Mucosa of descending colon (tissue), 3 donors: Measurements from ENCODE around the gene GRK3. TPM values are rescaled to one million over a fixed set of nuclear protein-coding genes. Genes with fewer than 3 reads are reported as not detected.
"Not testable (repeated sequence)": the region's sequence is repeated elsewhere in the genome, so short reads cannot be mapped to it uniquely, and the experiment has no call there.

Experiments used
- ATAC-seq: fragments of 200-7000 bp; cut with Tn5 transposase; one replicate; pipeline ENCODE4 v1.9.1; 2020; ENCODE audit warnings: mild to moderate bottlenecking, moderate library complexity
- DNase-seq, 3 donors: peaks; one replicate each; pipeline ENCODE4 v3.0.0-alpha.2; 2020
- H3K36me3 ChIP-seq: fragments of 200-600 bp; one replicate; pipeline ENCODE4 v1.8.0; 2021; ENCODE audit warnings: low read depth, mild to moderate bottlenecking
- H3K4me1 ChIP-seq: fragments of 200-600 bp; one replicate; pipeline ENCODE4 v1.8.0; 2021; ENCODE audit warnings: low read depth, mild to moderate bottlenecking
- H3K4me3 ChIP-seq: fragments of 200-600 bp; one replicate; pipeline ENCODE4 v1.8.0; 2021; ENCODE audit warnings: mild to moderate bottlenecking
- H3K9me3 ChIP-seq: fragments of 200-600 bp; one replicate; pipeline ENCODE4 v1.8.0; 2021; ENCODE audit warnings: mild to moderate bottlenecking
- intact Hi-C, 2 donors: fragments of 100-400 bp; cut with DNase I in 1 of 2; cut with micrococcal nuclease in 1 of 2; formaldehyde crosslinking; loops; one replicate each; pipeline versions ENCODE4 v1.11.0 to v1.11.1; 2022; cut with DNase I, micrococcal nuclease
- total RNA-seq, 3 donors: library from RNA; stranded (reverse); fragmentation: NEBNext Ultra II Directional in 2 of 3; extraction: Animal tissue kit (Norgen Biotek cat#: 25700) in 2 of 3; gene quantifications; one replicate each; pipeline versions ENCODE4 v1.2.1 to v1.2.4, GENCODE V29; 2021 to 2023
- TF ChIP-seq, protein P1 (sequence below): fragments of 200-600 bp; IDR thresholded peaks from one replicate; pipeline ENCODE4 v1.8.0; 2022; ENCODE audit warnings: antibody characterized with exemption, mild to moderate bottlenecking
- donor health status: DM: no; HTN: no; CAD: no; lungs with moderate emphysema.
- donor health status: DM: no; HTN: no; CAD: no.
- donor health status: DM: no; HTN: yes; CAD: no.

Gene GRK3
- total RNA-seq, 3 donors from 2014 or later: 2.1 to 16.1 (median 3.2) TPM

DNA sequence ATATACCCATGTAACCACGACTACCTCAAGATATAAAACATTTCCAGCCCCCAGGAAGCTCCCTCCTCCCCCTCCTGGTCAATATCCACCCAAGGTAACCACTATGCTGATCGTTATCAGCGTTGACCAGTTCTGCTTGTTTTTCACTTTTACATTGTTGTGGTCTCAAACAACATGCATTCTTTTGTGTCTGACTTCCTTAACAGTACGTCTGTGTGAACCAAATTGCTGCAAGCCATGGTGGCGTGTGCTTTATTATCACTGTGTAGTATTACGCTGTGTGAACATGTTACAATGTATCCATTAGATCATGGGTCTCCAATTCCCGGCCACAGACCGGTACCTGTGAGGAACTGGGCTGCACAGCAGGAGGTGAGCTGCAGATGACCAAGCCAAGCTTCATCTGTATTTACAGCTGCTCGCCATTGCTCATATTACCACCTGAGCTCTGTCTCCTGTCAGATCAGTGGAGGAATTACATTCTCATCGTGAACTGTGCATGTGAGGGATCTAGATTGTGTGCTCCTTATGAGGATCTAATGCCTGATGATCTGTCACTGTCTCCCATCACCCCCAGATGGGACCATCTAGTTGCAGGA lies 15.5 kb upstream of the GRK3 start:
- Histone ChIP-seq H3K4me3 (no peak overlapping the region), H3K36me3 (no peaks in the 10 kb centered on the region), H3K9me3 (no peaks in the 10 kb centered on the region), H3K4me1 (no peaks in the 10 kb centered on the region)
- intact Hi-C loops: no loop called here
- TF ChIP-seq, protein P1, sequence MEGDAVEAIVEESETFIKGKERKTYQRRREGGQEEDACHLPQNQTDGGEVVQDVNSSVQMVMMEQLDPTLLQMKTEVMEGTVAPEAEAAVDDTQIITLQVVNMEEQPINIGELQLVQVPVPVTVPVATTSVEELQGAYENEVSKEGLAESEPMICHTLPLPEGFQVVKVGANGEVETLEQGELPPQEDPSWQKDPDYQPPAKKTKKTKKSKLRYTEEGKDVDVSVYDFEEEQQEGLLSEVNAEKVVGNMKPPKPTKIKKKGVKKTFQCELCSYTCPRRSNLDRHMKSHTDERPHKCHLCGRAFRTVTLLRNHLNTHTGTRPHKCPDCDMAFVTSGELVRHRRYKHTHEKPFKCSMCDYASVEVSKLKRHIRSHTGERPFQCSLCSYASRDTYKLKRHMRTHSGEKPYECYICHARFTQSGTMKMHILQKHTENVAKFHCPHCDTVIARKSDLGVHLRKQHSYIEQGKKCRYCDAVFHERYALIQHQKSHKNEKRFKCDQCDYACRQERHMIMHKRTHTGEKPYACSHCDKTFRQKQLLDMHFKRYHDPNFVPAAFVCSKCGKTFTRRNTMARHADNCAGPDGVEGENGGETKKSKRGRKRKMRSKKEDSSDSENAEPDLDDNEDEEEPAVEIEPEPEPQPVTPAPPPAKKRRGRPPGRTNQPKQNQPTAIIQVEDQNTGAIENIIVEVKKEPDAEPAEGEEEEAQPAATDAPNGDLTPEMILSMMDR: no peak
- DNase-seq (no peak), ATAC-seq (no peak)

DNA sequence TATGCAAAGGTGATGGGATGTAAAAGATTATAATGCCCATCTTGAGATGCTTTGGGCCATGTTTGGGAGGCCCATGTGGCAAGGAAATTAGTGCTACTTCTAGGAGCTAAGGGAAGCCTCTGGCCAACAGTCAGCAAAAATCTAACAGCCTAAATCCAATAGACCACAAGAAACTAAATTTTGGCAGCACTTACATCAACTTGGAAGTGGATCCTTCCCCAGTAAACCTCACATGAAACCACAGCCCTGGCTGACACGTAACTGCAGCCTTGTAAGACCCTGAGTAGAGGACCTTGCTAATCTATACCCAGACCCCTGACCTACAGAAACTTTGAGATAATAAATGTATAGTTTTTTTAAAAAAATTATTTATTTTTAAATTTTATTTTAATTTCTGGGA lies 13.1 kb upstream of the GRK3 start:
- Histone ChIP-seq H3K4me1 (no peaks in the 10 kb centered on the region), H3K9me3 (no peaks in the 10 kb centered on the region), H3K4me3 (no peak overlapping the region), H3K36me3 (no peaks in the 10 kb centered on the region)
- DNase-seq (no peak), ATAC-seq (no peak)
- TF ChIP-seq, protein P1: no peak
- intact Hi-C loops: no loop called here

- DNase-seq, H3K4me1 ChIP-seq, H3K4me3 ChIP-seq, H3K9me3 ChIP-seq, intact Hi-C loops, H3K36me3 ChIP-seq, ATAC-seq: not testable (repeated sequence)
Measured at GRCh38 chr22:25552405-25552804, 12.1 kb upstream of the GRK3 start.

GRCh38 chr22:25553131-25553530 lies 11.3 kb upstream of the GRK3 start:
- ATAC-seq: no peak
- no peak for DNase-seq
- H3K9me3 ChIP-seq: no peaks in the 10 kb centered on the region
- H3K36me3 ChIP-seq: no peaks in the 10 kb centered on the region
- no peak overlapping the region for H3K4me3 ChIP-seq
- no peaks in the 10 kb centered on the region for H3K4me1 ChIP-seq
- intact Hi-C loops: no loop called here
- TF ChIP-seq, protein P1: no peak

DNA sequence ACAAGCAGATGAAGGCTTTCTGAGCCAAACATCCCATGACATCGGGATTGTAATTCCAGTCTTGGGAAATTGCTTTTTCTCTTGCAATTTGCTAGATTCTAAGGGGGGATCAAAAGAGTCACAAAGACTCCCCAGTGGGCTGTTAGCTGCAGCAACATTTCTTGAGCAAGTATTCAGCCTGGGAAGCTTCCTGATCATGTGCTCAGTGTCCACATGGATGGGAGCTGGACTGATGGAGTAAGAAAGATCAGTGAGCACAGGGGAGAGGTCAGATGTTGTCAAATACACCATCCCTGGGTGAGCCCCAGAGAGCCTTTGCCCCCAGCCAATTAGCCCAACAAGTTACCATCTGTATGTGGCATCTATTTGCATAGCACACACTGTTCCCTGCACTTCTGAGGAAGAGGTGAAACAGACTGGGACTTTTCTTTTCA lies 10.2 kb upstream of the GRK3 start:
- TF ChIP-seq, protein P1: no peak
- no peaks in the 10 kb centered on the region for H3K4me1 ChIP-seq
- intact Hi-C loops: no loop called here
- no peak for ATAC-seq
- H3K9me3 ChIP-seq: no peaks in the 10 kb centered on the region
- no peak for DNase-seq
- H3K36me3 ChIP-seq: no peaks in the 10 kb centered on the region
- H3K4me3 ChIP-seq: no peak overlapping the region

DNA sequence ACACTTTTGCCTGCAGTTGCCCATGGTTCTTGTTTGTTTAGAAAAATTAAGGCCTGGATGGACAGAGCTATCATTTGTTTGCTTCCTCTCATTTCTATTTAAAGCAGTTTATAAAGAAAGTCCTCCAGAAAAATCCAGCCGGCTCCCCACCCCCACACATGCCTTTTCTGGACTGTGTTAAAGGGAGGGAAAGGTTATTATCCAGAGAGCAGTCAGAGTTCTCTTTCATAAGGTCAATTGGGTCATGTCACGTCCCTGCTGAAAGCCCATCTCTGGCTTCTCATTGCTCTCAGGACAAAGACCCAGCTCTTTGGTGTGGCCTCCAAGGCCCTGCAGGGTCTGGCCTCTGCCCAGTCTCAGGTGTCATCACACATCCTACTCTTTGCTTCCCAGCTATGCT lies 9.8 kb upstream of the GRK3 start:
- ATAC-seq: no peak
- intact Hi-C loops: no loop called here
- Histone ChIP-seq H3K9me3 (no peaks in the 10 kb centered on the region), H3K36me3 (no peaks in the 10 kb centered on the region), H3K4me1 (no peaks in the 10 kb centered on the region), H3K4me3 (no peak overlapping the region)
- TF ChIP-seq, protein P1: no peak
- no peak for DNase-seq
